WTC11 (cell line): ENCODE results near the gene CAMK2G. TPM values are rescaled to one million over a fixed set of nuclear protein-coding genes. Genes with fewer than 3 reads are reported as not detected.

Experiments
- ATAC-seq: fragments of 200-7000 bp; cut with Tn5 transposase; 2 replicates; pipeline ENCODE4 v1.10.0; 2021; ENCODE audit warnings: mild to moderate bottlenecking, moderate library complexity
- CTCF ChIA-PET: fragments of 300-600 bp; sonication (Branson Sonifier 250); formaldehyde crosslinking; loops from one replicate; lab custom pipeline; 2021; ENCODE audit warnings: antibody characterized with exemption; lab: Charles Lee
- POLR2A ChIA-PET: fragments of 350-600 bp; sonication (Branson Sonifier 250); formaldehyde crosslinking; loops from one replicate; lab custom pipeline; 2021; ENCODE audit warnings: antibody characterized with exemption; lab: Charles Lee
- DNase-seq: peaks from one replicate; pipeline ENCODE4 v3.0.0; 2021; ENCODE audit warnings: low spot score
- H3K27ac Mint-ChIP-seq: 2 replicates; pipeline ENCODE4 v1.8.0; 2021; ENCODE audit warnings: mixed read lengths
- H3K27me3 Mint-ChIP-seq: 2 replicates; pipeline ENCODE4 v1.8.0; 2021; ENCODE audit warnings: low read depth, mild to moderate bottlenecking, moderate library complexity, mixed read lengths
- H3K36me3 Mint-ChIP-seq: 2 replicates; pipeline ENCODE4 v1.8.0; 2021; ENCODE audit warnings: mixed read lengths
- H3K4me1 Mint-ChIP-seq: 2 replicates; pipeline ENCODE4 v1.8.0; 2022; ENCODE audit warnings: mixed read lengths
- H3K4me3 Mint-ChIP-seq: 2 replicates; pipeline ENCODE4 v1.8.0; 2021; ENCODE audit warnings: mild to moderate bottlenecking, moderate library complexity, mixed read lengths
- H3K9me3 Mint-ChIP-seq: 2 replicates; pipeline ENCODE4 v1.8.0; 2021; ENCODE audit warnings: mixed read lengths
- CREB1 ChIP-seq: sonication (generic); formaldehyde crosslinking; IDR thresholded peaks from 2 replicates; pipeline ENCODE4 v1.8.0; 2023; ENCODE audit warnings: mild to moderate bottlenecking, missing genetic modification reagents
- EMX1 ChIP-seq: fragments of 250-450 bp; sonication (Bioruptor Pico); IDR thresholded peaks from 2 replicates; pipeline ENCODE4 v1.8.0; 2021; ENCODE audit warnings: mild to moderate bottlenecking
- ETV6 ChIP-seq: sonication (generic); formaldehyde crosslinking; IDR thresholded peaks from 2 replicates; pipeline ENCODE4 v1.8.1; 2022; ENCODE audit warnings: mild to moderate bottlenecking, missing genetic modification reagents
- KAT7 ChIP-seq: sonication (generic); formaldehyde crosslinking; IDR thresholded peaks from 2 replicates; pipeline ENCODE4 v1.8.1; 2023; ENCODE audit warnings: missing genetic modification reagents, mild to moderate bottlenecking, borderline replicate concordance
- SP1 ChIP-seq: sonication (generic); formaldehyde crosslinking; conservative IDR thresholded peaks from 2 replicates; pipeline ENCODE4 v1.8.1; 2022; ENCODE audit warnings: missing genetic modification reagents
- ZNF219 ChIP-seq: sonication (generic); formaldehyde crosslinking; IDR thresholded peaks from 2 replicates; pipeline ENCODE4 v1.8.0; 2023; ENCODE audit warnings: missing genetic modification reagents, mild to moderate bottlenecking, borderline replicate concordance
- ZNF423 ChIP-seq: fragments of 250-450 bp; sonication (Bioruptor Pico); IDR thresholded peaks from 2 replicates; pipeline ENCODE4 v2.1.2; 2022; ENCODE audit warnings: mild to moderate bottlenecking, moderate library complexity
- total RNA-seq: library from RNA; stranded (reverse); gene quantifications from 3 replicates; pipeline ENCODE4 v1.2.3, GENCODE V29; 2021
- TF ChIP-seq, protein P1 (sequence below): sonication (generic); formaldehyde crosslinking; conservative IDR thresholded peaks from 2 replicates; pipeline ENCODE4 v1.8.1; 2023; ENCODE audit warnings: mild to moderate bottlenecking, low read depth, missing genetic modification reagents, moderate library complexity
- TF ChIP-seq, protein P2 (sequence below): sonication (generic); formaldehyde crosslinking; IDR thresholded peaks from 2 replicates; pipeline ENCODE4 v1.8.0; 2022; ENCODE audit warnings: mild to moderate bottlenecking, missing genetic modification reagents
- TF ChIP-seq, protein P3 (sequence below): sonication (generic); formaldehyde crosslinking; IDR thresholded peaks from 2 replicates; pipeline ENCODE4 v1.8.0; 2023; ENCODE audit warnings: missing genetic modification reagents, mild to moderate bottlenecking, borderline replicate concordance
- TF ChIP-seq, protein P4 (sequence below): sonication (generic); formaldehyde crosslinking; IDR thresholded peaks from 2 replicates; pipeline ENCODE4 v1.8.0; 2022; ENCODE audit warnings: missing genetic modification reagents
- TF ChIP-seq, protein P5 (sequence below): sonication (generic); formaldehyde crosslinking; IDR thresholded peaks from 2 replicates; pipeline ENCODE4 v1.8.0; 2022; ENCODE audit warnings: mild to moderate bottlenecking, missing genetic modification reagents

Gene CAMK2G
- total RNA-seq, 1 experiment from 2014 or later: 34.9 TPM

DNA sequence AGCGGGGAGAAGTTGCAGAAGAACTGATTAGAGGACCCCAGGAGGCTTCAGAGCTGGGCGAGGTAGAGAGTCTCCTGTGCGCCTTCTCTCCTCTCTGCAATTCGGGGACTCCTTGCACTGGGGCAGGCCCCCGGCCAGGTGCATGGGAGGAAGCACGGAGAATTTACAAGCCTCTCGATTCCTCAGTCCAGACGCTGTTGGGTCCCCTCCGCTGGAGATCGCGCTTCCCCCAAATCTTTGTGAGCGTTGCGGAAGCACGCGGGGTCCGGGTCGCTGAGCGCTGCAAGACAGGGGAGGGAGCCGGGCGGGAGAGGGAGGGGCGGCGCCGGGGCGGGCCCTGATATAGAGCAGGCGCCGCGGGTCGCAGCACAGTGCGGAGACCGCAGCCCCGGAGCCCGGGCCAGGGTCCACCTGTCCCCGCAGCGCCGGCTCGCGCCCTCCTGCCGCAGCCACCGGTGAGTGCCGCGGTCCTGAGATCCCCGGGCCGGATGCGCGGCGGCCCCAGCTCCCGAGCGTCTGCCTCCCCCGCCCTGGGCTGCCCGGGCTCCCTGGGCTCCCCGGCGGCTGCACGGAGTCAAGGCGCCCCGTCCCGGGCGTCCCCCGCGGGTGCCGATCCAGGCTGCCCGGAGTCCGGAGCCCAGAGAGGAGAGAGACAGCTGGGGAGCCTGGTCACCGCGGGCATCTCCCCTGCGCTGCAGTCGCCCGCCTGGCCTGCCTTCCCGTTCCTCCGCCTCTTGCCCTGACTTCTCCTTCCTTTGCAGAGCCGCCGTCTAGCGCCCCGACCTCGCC is 36.6 kb upstream of the CAMK2G start, which contains the start of gene PLAU:
TSS of gene PLAU (plus strand) at position 369 of the 789 bp plus-strand sequence. CDS start 424 bp downstream, outside the sequence.
- Mint-ChIP-seq H3K9me3 (no peaks in the 10 kb centered on the region), H3K27me3 (peaks cover 49% of the 10 kb centered on the region), H3K36me3 (0 out of 2 replicates have a peak, but pooled peaks cover 3% of the 10 kb centered on the region), H3K27ac (no peak within 1 kb of the TSS), H3K4me1 (peaks cover 62% of the 10 kb centered on the region), H3K4me3 (peak within 1 kb of the TSS; percentile 96)
- ChIA-PET POLR2A (interaction anchor here (0.6 to 0.8 kb wide), 2 partner anchors 15 to 57 kb away, joined by 3 read pairs; no protein-coding TSS in a partner anchor), CTCF (interaction anchor here (0.8 to 2.0 kb wide), 7 partner anchors 21 to 45 kb away, joined by 3 to 9 read pairs (median 5); no protein-coding TSS in a partner anchor)
- peak; percentile 63 for ATAC-seq
- peak; percentile 87; the same call in 1 of the 2 replicates for TF ChIP-seq KAT7 (CRISPR knock-in tag)
- no peak for TF ChIP-seq EMX1 (CRISPR knock-in tag)
- no peak; the same call in 1 of the 2 replicates for TF ChIP-seq ZNF219
- no peak for TF ChIP-seq CREB1 (CRISPR knock-in tag)
- TF ChIP-seq, protein P1, sequence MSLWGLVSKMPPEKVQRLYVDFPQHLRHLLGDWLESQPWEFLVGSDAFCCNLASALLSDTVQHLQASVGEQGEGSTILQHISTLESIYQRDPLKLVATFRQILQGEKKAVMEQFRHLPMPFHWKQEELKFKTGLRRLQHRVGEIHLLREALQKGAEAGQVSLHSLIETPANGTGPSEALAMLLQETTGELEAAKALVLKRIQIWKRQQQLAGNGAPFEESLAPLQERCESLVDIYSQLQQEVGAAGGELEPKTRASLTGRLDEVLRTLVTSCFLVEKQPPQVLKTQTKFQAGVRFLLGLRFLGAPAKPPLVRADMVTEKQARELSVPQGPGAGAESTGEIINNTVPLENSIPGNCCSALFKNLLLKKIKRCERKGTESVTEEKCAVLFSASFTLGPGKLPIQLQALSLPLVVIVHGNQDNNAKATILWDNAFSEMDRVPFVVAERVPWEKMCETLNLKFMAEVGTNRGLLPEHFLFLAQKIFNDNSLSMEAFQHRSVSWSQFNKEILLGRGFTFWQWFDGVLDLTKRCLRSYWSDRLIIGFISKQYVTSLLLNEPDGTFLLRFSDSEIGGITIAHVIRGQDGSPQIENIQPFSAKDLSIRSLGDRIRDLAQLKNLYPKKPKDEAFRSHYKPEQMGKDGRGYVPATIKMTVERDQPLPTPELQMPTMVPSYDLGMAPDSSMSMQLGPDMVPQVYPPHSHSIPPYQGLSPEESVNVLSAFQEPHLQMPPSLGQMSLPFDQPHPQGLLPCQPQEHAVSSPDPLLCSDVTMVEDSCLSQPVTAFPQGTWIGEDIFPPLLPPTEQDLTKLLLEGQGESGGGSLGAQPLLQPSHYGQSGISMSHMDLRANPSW (CRISPR knock-in tag): no peak
- TF ChIP-seq, protein P2, sequence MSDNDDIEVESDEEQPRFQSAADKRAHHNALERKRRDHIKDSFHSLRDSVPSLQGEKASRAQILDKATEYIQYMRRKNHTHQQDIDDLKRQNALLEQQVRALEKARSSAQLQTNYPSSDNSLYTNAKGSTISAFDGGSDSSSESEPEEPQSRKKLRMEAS (CRISPR knock-in tag): peak; percentile 52; the same call in 1 of the 2 replicates
- TF ChIP-seq ETV6 (CRISPR knock-in tag): 0 out of 2 replicates have a peak, but pooled peaks have one; percentile 52
- TF ChIP-seq, protein P3, sequence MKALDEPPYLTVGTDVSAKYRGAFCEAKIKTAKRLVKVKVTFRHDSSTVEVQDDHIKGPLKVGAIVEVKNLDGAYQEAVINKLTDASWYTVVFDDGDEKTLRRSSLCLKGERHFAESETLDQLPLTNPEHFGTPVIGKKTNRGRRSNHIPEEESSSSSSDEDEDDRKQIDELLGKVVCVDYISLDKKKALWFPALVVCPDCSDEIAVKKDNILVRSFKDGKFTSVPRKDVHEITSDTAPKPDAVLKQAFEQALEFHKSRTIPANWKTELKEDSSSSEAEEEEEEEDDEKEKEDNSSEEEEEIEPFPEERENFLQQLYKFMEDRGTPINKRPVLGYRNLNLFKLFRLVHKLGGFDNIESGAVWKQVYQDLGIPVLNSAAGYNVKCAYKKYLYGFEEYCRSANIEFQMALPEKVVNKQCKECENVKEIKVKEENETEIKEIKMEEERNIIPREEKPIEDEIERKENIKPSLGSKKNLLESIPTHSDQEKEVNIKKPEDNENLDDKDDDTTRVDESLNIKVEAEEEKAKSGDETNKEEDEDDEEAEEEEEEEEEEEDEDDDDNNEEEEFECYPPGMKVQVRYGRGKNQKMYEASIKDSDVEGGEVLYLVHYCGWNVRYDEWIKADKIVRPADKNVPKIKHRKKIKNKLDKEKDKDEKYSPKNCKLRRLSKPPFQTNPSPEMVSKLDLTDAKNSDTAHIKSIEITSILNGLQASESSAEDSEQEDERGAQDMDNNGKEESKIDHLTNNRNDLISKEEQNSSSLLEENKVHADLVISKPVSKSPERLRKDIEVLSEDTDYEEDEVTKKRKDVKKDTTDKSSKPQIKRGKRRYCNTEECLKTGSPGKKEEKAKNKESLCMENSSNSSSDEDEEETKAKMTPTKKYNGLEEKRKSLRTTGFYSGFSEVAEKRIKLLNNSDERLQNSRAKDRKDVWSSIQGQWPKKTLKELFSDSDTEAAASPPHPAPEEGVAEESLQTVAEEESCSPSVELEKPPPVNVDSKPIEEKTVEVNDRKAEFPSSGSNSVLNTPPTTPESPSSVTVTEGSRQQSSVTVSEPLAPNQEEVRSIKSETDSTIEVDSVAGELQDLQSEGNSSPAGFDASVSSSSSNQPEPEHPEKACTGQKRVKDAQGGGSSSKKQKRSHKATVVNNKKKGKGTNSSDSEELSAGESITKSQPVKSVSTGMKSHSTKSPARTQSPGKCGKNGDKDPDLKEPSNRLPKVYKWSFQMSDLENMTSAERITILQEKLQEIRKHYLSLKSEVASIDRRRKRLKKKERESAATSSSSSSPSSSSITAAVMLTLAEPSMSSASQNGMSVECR (CRISPR knock-in tag): peak; percentile 55; the same call in 1 of the 2 replicates
- TF ChIP-seq ZNF423 (CRISPR knock-in tag): peak; percentile 62
- TF ChIP-seq, protein P4, sequence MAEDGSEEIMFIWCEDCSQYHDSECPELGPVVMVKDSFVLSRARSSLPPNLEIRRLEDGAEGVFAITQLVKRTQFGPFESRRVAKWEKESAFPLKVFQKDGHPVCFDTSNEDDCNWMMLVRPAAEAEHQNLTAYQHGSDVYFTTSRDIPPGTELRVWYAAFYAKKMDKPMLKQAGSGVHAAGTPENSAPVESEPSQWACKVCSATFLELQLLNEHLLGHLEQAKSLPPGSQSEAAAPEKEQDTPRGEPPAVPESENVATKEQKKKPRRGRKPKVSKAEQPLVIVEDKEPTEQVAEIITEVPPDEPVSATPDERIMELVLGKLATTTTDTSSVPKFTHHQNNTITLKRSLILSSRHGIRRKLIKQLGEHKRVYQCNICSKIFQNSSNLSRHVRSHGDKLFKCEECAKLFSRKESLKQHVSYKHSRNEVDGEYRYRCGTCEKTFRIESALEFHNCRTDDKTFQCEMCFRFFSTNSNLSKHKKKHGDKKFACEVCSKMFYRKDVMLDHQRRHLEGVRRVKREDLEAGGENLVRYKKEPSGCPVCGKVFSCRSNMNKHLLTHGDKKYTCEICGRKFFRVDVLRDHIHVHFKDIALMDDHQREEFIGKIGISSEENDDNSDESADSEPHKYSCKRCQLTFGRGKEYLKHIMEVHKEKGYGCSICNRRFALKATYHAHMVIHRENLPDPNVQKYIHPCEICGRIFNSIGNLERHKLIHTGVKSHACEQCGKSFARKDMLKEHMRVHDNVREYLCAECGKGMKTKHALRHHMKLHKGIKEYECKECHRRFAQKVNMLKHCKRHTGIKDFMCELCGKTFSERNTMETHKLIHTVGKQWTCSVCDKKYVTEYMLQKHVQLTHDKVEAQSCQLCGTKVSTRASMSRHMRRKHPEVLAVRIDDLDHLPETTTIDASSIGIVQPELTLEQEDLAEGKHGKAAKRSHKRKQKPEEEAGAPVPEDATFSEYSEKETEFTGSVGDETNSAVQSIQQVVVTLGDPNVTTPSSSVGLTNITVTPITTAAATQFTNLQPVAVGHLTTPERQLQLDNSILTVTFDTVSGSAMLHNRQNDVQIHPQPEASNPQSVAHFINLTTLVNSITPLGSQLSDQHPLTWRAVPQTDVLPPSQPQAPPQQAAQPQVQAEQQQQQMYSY (CRISPR knock-in tag): peak; percentile 63; the same call in 1 of the 2 replicates
- TF ChIP-seq SP1 (CRISPR knock-in tag): peak; percentile 50; the same call in 1 of the 2 replicates
- TF ChIP-seq, protein P5, sequence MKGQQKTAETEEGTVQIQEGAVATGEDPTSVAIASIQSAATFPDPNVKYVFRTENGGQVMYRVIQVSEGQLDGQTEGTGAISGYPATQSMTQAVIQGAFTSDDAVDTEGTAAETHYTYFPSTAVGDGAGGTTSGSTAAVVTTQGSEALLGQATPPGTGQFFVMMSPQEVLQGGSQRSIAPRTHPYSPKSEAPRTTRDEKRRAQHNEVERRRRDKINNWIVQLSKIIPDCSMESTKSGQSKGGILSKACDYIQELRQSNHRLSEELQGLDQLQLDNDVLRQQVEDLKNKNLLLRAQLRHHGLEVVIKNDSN: 0 out of 2 replicates have a peak, but pooled peaks have one; percentile 26
- peak; percentile 74 for DNase-seq
